ENCODE measurements around the gene GNAS-AS1.

GRCh38 chr20:58876437-58876836, 25.7 kb upstream of the GNAS-AS1 start:
- TF ChIP-seq CTCF (IDR thresholded peaks at IDR 0.05) (no peak), POLR2A (IDR thresholded peaks at IDR 0.05) (no peak)

Measured in esophagus squamous epithelium (tissue), 4 donors.